Measurements from ENCODE around the gene KRT6C.

KRT6C gene

DNA sequence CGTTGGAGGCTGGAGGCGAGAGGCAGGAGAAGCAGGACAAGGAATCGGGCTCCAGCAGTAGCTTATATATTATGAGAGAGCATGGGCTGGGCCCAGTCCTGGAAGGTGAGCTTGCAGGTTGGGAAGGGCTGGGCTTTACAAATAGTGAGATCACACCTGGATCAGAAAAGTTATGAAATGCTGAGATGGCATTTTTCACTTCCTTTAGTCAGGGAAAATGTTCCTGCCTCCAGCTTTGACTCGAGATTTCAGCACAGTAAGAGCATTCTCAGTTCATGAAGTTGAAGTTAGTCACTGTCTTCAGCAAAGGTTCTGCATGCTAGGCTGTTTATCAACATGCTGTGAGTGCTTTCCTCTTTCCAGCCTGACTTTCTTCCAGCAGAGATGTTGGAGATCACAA lies at the start of gene KRT6C:
Gene KRT6C, minus strand, starts transcription at position 38 of the 400 bp plus-strand sequence. CDS start 68 bp downstream, outside the sequence.
- TF ChIP-seq, protein P1, sequence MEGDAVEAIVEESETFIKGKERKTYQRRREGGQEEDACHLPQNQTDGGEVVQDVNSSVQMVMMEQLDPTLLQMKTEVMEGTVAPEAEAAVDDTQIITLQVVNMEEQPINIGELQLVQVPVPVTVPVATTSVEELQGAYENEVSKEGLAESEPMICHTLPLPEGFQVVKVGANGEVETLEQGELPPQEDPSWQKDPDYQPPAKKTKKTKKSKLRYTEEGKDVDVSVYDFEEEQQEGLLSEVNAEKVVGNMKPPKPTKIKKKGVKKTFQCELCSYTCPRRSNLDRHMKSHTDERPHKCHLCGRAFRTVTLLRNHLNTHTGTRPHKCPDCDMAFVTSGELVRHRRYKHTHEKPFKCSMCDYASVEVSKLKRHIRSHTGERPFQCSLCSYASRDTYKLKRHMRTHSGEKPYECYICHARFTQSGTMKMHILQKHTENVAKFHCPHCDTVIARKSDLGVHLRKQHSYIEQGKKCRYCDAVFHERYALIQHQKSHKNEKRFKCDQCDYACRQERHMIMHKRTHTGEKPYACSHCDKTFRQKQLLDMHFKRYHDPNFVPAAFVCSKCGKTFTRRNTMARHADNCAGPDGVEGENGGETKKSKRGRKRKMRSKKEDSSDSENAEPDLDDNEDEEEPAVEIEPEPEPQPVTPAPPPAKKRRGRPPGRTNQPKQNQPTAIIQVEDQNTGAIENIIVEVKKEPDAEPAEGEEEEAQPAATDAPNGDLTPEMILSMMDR (IDR thresholded peaks at IDR 0.05; ENCODE audit: insufficient read depth, missing control alignments) = no peak
- FAIRE-seq (no peak), DNase-seq (ENCODE audit: insufficient read length, low spot score) (no peak)

- no peak for DNase-seq (ENCODE audit: insufficient read length, low spot score)
- FAIRE-seq = no peak
These were observed 48.9 kb upstream of the KRT6C start for GRCh38 chr12:52522346-52523011.

DNA sequence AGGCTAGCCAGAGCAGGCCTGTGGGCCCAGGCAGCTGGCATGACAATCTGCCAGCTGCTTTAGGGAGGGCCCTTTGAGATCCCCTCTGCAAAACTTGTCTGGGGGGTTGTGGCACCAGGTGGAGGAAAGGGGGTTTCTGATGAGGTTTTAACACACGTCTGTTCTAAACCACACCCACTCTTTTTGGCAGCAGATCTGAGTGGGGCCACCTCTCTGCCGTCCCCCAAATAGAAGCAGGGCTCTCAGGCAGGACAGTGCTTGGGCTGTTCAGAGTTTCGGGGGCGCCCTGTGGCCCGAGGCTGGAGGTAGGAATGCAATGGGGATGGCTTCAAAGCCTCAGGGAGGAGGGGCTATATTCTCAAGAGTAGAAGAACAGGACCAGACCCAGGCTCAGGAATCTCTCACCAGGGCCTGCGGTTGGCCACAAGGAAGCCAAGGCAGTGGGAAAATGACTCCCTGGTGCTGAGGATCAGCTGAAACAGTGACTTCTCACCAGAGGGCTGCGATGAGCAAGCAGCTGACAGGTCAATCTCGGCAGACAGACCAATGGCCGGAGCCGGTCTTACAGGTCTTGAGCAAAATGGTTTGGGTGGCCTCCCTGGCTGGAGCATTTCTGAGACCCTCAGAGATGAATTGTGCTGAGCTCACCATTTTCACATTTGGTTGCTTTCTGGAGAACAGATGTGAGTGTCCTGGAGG lies 48.1 kb upstream of the KRT6C start:
- FAIRE-seq (no peak), DNase-seq (ENCODE audit: insufficient read length, low spot score) (no peak)
- TF ChIP-seq, protein P1 (IDR thresholded peaks at IDR 0.05; ENCODE audit: insufficient read depth, missing control alignments) = no peak

More at GRCh38 chr12:52522346-52523011, 48.9 kb upstream of the KRT6C start:
- TF ChIP-seq, protein P1 (IDR thresholded peaks at IDR 0.05; ENCODE audit: insufficient read depth, missing control alignments) = no peak

- DNase-seq (ENCODE audit: insufficient read length, low spot score) (no peak), FAIRE-seq (no peak)
- TF ChIP-seq, protein P1 (IDR thresholded peaks at IDR 0.05; ENCODE audit: insufficient read depth, missing control alignments) = no peak
These were observed 47.6 kb upstream of the KRT6C start for GRCh38 chr12:52521175-52521567.

GRCh38 chr12:52519826-52520662 lies 46.4 kb upstream of the KRT6C start, which contains the start of gene KRT5:
Gene KRT5, minus strand, starts transcription at chr12:52520394. Its CDS starts 98 bp downstream, at chr12:52520296.
- TF ChIP-seq, protein P1 (IDR thresholded peaks at IDR 0.05; ENCODE audit: insufficient read depth, missing control alignments) = no peak
- FAIRE-seq (no peak), DNase-seq (ENCODE audit: insufficient read length, low spot score) (no peak)

- TF ChIP-seq, protein P1 (IDR thresholded peaks at IDR 0.05; ENCODE audit: insufficient read depth, missing control alignments) = no peak
- FAIRE-seq (no peak), DNase-seq (ENCODE audit: insufficient read length, low spot score) (no peak)
These were observed 45.7 kb upstream of the KRT6C start for GRCh38 chr12:52519387-52519703.

All from D721Med (cell line).